GM23338 (cell line): ENCODE measurements around the gene CDK5RAP2. TPM values are rescaled to one million over a fixed set of nuclear protein-coding genes. Genes with fewer than 3 reads are reported as not detected.

ENCODE experiments used
- ATAC-seq: fragments of 200-7000 bp; cut with Tn5 transposase; 3 replicates; pipeline ENCODE4 v1.9.1; 2020
- DNase-seq: peaks from one replicate; pipeline ENCODE4 v3.0.0-alpha.2; 2015; ENCODE audit warnings: low spot score
- H2AFZ ChIP-seq: fragments of 200-600 bp; sonication (generic); 2 replicates; pipeline ENCODE4 v1.8.0; 2016; ENCODE audit warnings: antibody characterized with exemption, mild to moderate bottlenecking, moderate library complexity
- H3F3A ChIP-seq: fragments of 200-600 bp; sonication (generic); replicated peaks from 2 replicates; pipeline ENCODE4 v1.8.0; 2017; ENCODE audit warnings: antibody characterized with exemption, mixed run types, low read depth
- H3K27ac ChIP-seq: fragments of 200-600 bp; sonication (generic); 2 replicates; pipeline ENCODE4 v1.6.1; 2016; ENCODE audit warnings: low read depth
- H3K27me3 ChIP-seq: fragments of 200-600 bp; sonication (generic); 2 replicates; pipeline ENCODE4 v1.8.0; 2016; ENCODE audit warnings: mild to moderate bottlenecking, mixed run types, moderate library complexity; ENCODE audit not compliant: insufficient read depth
- H3K36me3 ChIP-seq: fragments of 200-600 bp; sonication (generic); 2 replicates; pipeline ENCODE4 v1.8.0; 2016; ENCODE audit warnings: mild to moderate bottlenecking; ENCODE audit not compliant: insufficient read depth
- H3K4me1 ChIP-seq: fragments of 200-600 bp; sonication (generic); 2 replicates; pipeline ENCODE4 v1.8.0; 2016; ENCODE audit warnings: mild to moderate bottlenecking, moderate library complexity; ENCODE audit not compliant: insufficient read depth
- H3K4me2 ChIP-seq: fragments of 200-600 bp; sonication (generic); 2 replicates; pipeline ENCODE4 v1.7.1; 2017; ENCODE audit warnings: mixed run types
- H3K4me3 ChIP-seq: fragments of 200-600 bp; sonication (generic); 2 replicates; pipeline ENCODE4 v1.6.1; 2016; ENCODE audit warnings: mixed run types
- H3K79me2 ChIP-seq: fragments of 200-600 bp; sonication (generic); replicated peaks from 2 replicates; pipeline ENCODE4 v1.8.0; 2017; ENCODE audit warnings: mild to moderate bottlenecking; ENCODE audit not compliant: insufficient read depth
- H3K9me2 ChIP-seq: fragments of 200-600 bp; sonication (generic); 2 replicates; pipeline ENCODE4 v1.8.0; 2017; ENCODE audit not compliant: insufficient read depth
- H4K20me1 ChIP-seq: fragments of 200-600 bp; sonication (generic); replicated peaks from 2 replicates; pipeline ENCODE4 v1.8.0; 2017; ENCODE audit warnings: mild to moderate bottlenecking; ENCODE audit not compliant: insufficient read depth
- H3K27ac Mint-ChIP-seq: 2 replicates; pipeline ENCODE4 v1.8.0; 2020; ENCODE audit warnings: inconsistent platforms, mild to moderate bottlenecking, moderate library complexity, mixed read lengths
- H3K27me3 Mint-ChIP-seq: 3 replicates; pipeline ENCODE4 v1.8.0; 2022; ENCODE audit warnings: low read depth, mild to moderate bottlenecking, moderate library complexity, mixed read lengths, inconsistent platforms; ENCODE audit not compliant: insufficient read depth, poor library complexity
- H3K36me3 Mint-ChIP-seq: 3 replicates; pipeline ENCODE4 v1.8.0; 2021; ENCODE audit warnings: low read depth, mild to moderate bottlenecking, inconsistent platforms, moderate library complexity, mixed read lengths
- H3K4me1 Mint-ChIP-seq: 3 replicates; pipeline ENCODE4 v1.8.0; 2020; ENCODE audit warnings: mild to moderate bottlenecking, inconsistent platforms, mixed read lengths
- H3K4me3 Mint-ChIP-seq: 3 replicates; pipeline ENCODE4 v1.8.0; 2021; ENCODE audit warnings: moderate library complexity, mild to moderate bottlenecking, inconsistent platforms, mixed read lengths
- H3K9me3 Mint-ChIP-seq: 3 replicates; pipeline ENCODE4 v1.8.0; 2020; ENCODE audit warnings: moderate library complexity, mild to moderate bottlenecking, inconsistent platforms, mixed read lengths
- CREB1 ChIP-seq: fragments of 250-450 bp; sonication (Bioruptor Pico); IDR thresholded peaks from 2 replicates; pipeline ENCODE4 v1.5.0; 2020; ENCODE audit warnings: low read depth, mild to moderate bottlenecking, moderate library complexity
- EZH2 ChIP-seq: fragments of 200-600 bp; sonication (generic); IDR thresholded peaks from one replicate; pipeline ENCODE4 v1.8.0; 2017; ENCODE audit warnings: antibody characterized with exemption, mild to moderate bottlenecking, low read depth; ENCODE audit not compliant: unreplicated experiment
- EZH2phosphoT487 ChIP-seq: fragments of 200-600 bp; sonication (generic); IDR thresholded peaks from one replicate; pipeline ENCODE4 v1.8.1; 2018; ENCODE audit warnings: antibody characterized with exemption; ENCODE audit not compliant: unreplicated experiment
- JUNB ChIP-seq: IDR thresholded peaks from one replicate; pipeline ENCODE4 v1.6.1; 2016; ENCODE audit warnings: antibody characterized with exemption; ENCODE audit not compliant: unreplicated experiment
- NANOG ChIP-seq: IDR thresholded peaks from 2 replicates; pipeline ENCODE4 v1.6.1; 2016; ENCODE audit warnings: antibody characterized with exemption, borderline replicate concordance
- POLR2AphosphoS5 ChIP-seq: IDR thresholded peaks from 2 replicates; pipeline ENCODE4 v1.6.1; 2016; ENCODE audit warnings: antibody characterized with exemption, low read depth
- STAT1 ChIP-seq: IDR thresholded peaks from one replicate; pipeline ENCODE4 v1.6.1; 2016; ENCODE audit warnings: antibody characterized with exemption; ENCODE audit not compliant: unreplicated experiment
- ZNF114 ChIP-seq: fragments of 250-450 bp; sonication (Bioruptor Pico); IDR thresholded peaks from 2 replicates; pipeline ENCODE4 v1.5.0; 2020; ENCODE audit warnings: mild to moderate bottlenecking, moderate library complexity
- ZNF331 ChIP-seq: fragments of 250-450 bp; sonication (Bioruptor Pico); IDR thresholded peaks from 2 replicates; pipeline ENCODE4 v1.5.0; 2020; ENCODE audit warnings: low read depth, mild to moderate bottlenecking, moderate library complexity
- polyA plus RNA-seq: library from polyadenylated mRNA; unstranded; fragments of >200 nt; fragmentation: Nextera tagmentation; extraction: Ambion mirVana; gene quantifications from 2 replicates; pipeline ENCODE4 v1.2.1, GENCODE V29; 2016
- total RNA-seq: library from RNA; depleted of rRNA; stranded (reverse); fragments of >200 nt; shearing (Covaris generic); gene quantifications from 2 replicates; pipeline ENCODE4 v1.2.3, GENCODE V29; 2014
- TF ChIP-seq, protein P1 (sequence below): IDR thresholded peaks from 2 replicates; pipeline ENCODE4 v1.6.1; 2016; ENCODE audit warnings: antibody characterized with exemption
- TF ChIP-seq, protein P2 (sequence below), 2 experiments: fragments of 200-600 bp in 1 of 2; sonication (generic) in 1 of 2; conservative IDR thresholded peaks; 2 replicates each; pipeline versions ENCODE4 v1.5.1 to v1.6.1; 2016 to 2017; ENCODE audit warnings: antibody characterized with exemption in 2 of 2, low read depth in 2 of 2, mild to moderate bottlenecking in 2 of 2, moderate library complexity in 1 of 2
- TF ChIP-seq, protein P3 (sequence below): IDR thresholded peaks from one replicate; pipeline ENCODE4 v1.6.1; 2018; ENCODE audit warnings: antibody characterized with exemption; ENCODE audit not compliant: unreplicated experiment

Gene CDK5RAP2
- total and polyA plus RNA-seq, 2 experiments from 2014 or later = 50.7 to 65.7 TPM

DNA sequence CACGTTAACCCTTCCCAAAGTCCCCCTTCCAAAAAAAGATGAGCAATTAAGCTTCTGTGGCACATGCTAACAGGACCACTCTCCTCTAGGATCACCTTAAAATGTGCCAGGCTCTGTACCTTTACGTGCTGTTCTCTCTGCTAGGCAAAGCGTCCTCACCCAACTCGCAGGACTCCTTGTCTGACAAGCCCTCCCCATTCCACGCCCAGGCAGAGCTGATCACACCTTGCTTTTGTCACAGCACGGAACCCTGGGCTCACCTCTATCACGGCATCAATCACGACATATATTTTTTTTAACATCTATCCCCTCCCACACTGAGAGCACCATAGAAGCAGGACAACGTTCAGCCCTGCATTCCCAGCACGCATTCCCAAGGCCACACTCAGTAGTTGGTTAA lies 47.1 kb downstream of the CDK5RAP2 start:
- 0 out of 2 replicates have a peak, but pooled peaks cover 7% of the 10 kb centered on the region for H3F3A ChIP-seq
- TF ChIP-seq ZNF331 (CRISPR knock-in tag) (no peak), ZNF114 (CRISPR knock-in tag) (no peak), EZH2phosphoT487 (no peak), STAT1 (no peak), NANOG (no peak), EZH2 (no peak), POLR2AphosphoS5 (no peak), JUNB (no peak), CREB1 (CRISPR knock-in tag) (no peak)
- TF ChIP-seq, protein P1, sequence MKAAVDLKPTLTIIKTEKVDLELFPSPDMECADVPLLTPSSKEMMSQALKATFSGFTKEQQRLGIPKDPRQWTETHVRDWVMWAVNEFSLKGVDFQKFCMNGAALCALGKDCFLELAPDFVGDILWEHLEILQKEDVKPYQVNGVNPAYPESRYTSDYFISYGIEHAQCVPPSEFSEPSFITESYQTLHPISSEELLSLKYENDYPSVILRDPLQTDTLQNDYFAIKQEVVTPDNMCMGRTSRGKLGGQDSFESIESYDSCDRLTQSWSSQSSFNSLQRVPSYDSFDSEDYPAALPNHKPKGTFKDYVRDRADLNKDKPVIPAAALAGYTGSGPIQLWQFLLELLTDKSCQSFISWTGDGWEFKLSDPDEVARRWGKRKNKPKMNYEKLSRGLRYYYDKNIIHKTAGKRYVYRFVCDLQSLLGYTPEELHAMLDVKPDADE = no peak
- TF ChIP-seq, protein P2, sequence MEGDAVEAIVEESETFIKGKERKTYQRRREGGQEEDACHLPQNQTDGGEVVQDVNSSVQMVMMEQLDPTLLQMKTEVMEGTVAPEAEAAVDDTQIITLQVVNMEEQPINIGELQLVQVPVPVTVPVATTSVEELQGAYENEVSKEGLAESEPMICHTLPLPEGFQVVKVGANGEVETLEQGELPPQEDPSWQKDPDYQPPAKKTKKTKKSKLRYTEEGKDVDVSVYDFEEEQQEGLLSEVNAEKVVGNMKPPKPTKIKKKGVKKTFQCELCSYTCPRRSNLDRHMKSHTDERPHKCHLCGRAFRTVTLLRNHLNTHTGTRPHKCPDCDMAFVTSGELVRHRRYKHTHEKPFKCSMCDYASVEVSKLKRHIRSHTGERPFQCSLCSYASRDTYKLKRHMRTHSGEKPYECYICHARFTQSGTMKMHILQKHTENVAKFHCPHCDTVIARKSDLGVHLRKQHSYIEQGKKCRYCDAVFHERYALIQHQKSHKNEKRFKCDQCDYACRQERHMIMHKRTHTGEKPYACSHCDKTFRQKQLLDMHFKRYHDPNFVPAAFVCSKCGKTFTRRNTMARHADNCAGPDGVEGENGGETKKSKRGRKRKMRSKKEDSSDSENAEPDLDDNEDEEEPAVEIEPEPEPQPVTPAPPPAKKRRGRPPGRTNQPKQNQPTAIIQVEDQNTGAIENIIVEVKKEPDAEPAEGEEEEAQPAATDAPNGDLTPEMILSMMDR (conservative IDR thresholded peaks at IDR 0.05; ENCODE audit: low read depth in 2 of 2) = no peak
- TF ChIP-seq, protein P3, sequence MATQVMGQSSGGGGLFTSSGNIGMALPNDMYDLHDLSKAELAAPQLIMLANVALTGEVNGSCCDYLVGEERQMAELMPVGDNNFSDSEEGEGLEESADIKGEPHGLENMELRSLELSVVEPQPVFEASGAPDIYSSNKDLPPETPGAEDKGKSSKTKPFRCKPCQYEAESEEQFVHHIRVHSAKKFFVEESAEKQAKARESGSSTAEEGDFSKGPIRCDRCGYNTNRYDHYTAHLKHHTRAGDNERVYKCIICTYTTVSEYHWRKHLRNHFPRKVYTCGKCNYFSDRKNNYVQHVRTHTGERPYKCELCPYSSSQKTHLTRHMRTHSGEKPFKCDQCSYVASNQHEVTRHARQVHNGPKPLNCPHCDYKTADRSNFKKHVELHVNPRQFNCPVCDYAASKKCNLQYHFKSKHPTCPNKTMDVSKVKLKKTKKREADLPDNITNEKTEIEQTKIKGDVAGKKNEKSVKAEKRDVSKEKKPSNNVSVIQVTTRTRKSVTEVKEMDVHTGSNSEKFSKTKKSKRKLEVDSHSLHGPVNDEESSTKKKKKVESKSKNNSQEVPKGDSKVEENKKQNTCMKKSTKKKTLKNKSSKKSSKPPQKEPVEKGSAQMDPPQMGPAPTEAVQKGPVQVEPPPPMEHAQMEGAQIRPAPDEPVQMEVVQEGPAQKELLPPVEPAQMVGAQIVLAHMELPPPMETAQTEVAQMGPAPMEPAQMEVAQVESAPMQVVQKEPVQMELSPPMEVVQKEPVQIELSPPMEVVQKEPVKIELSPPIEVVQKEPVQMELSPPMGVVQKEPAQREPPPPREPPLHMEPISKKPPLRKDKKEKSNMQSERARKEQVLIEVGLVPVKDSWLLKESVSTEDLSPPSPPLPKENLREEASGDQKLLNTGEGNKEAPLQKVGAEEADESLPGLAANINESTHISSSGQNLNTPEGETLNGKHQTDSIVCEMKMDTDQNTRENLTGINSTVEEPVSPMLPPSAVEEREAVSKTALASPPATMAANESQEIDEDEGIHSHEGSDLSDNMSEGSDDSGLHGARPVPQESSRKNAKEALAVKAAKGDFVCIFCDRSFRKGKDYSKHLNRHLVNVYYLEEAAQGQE = no peak
- no peak overlapping the region for H3K4me2 ChIP-seq
- Mint-ChIP-seq H3K27me3 (no peaks in the 10 kb centered on the region), H3K27ac (no peak overlapping the region), H3K9me3 (no peaks in the 10 kb centered on the region), H3K4me1 (peaks cover 22% of the 10 kb centered on the region), H3K4me3 (no peak overlapping the region), H3K36me3 (peaks cover 72% of the 10 kb centered on the region)
- H3K36me3 ChIP-seq = peaks cover 40% of the 10 kb centered on the region
- no peaks in the 10 kb centered on the region for H3K27me3 ChIP-seq
- peaks cover 20% of the 10 kb centered on the region; the same call in 1 of the 2 replicates for H3K4me1 ChIP-seq
- no peak overlapping the region for H3K4me3 ChIP-seq
- DNase-seq (no peak), ATAC-seq (no peak)
- no peak overlapping the region for H3K27ac ChIP-seq
- peaks cover 4% of the 10 kb centered on the region; the same call in 1 of the 2 replicates for H3K79me2 ChIP-seq
- peaks cover 10% of the 10 kb centered on the region; the same call in 1 of the 2 replicates for H4K20me1 ChIP-seq
- H3K9me2 ChIP-seq = no peaks in the 10 kb centered on the region
- no peak overlapping the region for H2AFZ ChIP-seq
